ENCODE measurements around the gene MBOAT2.

DNA sequence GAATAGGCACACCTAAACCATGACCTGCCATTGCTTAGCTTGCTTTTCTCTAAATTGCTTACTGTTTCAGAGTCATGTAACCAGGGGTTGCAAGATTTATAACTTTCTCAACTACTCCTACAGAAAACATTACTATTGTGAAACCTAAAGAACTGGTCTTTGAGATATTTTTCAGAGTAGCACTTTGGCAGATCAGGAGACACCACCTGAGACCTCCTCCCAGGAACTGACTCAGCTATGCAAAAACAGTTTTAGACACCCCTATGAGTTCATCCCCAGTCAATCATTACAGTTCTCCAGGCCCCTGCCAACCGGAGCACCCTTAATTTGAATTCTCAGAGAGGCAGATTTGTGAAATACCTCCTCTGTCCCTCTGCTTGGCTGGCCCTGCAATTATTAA is 80.3 kb downstream of the MBOAT2 start:
- TF ChIP-seq, protein P1, sequence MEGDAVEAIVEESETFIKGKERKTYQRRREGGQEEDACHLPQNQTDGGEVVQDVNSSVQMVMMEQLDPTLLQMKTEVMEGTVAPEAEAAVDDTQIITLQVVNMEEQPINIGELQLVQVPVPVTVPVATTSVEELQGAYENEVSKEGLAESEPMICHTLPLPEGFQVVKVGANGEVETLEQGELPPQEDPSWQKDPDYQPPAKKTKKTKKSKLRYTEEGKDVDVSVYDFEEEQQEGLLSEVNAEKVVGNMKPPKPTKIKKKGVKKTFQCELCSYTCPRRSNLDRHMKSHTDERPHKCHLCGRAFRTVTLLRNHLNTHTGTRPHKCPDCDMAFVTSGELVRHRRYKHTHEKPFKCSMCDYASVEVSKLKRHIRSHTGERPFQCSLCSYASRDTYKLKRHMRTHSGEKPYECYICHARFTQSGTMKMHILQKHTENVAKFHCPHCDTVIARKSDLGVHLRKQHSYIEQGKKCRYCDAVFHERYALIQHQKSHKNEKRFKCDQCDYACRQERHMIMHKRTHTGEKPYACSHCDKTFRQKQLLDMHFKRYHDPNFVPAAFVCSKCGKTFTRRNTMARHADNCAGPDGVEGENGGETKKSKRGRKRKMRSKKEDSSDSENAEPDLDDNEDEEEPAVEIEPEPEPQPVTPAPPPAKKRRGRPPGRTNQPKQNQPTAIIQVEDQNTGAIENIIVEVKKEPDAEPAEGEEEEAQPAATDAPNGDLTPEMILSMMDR (IDR thresholded peaks at IDR 0.05), result no peak
- TF ChIP-seq EZH2 (IDR thresholded peaks at IDR 0.05) (no peak), EZH2phosphoT487 (IDR thresholded peaks at IDR 0.05) (no peak)

Data from neural progenitor cell (in vitro differentiated cells).